HG02852 (cell line): Measurements from ENCODE around the gene TBC1D8.

Experiments used
- ATAC-seq: cut with Tn5 transposase; IDR thresholded peaks from one replicate; pipeline ENCODE4 v1.9.1; 2021; ENCODE audit warnings: mild to moderate bottlenecking, moderate library complexity; ENCODE audit not compliant: unreplicated experiment

The TBC1D8 gene

DNA sequence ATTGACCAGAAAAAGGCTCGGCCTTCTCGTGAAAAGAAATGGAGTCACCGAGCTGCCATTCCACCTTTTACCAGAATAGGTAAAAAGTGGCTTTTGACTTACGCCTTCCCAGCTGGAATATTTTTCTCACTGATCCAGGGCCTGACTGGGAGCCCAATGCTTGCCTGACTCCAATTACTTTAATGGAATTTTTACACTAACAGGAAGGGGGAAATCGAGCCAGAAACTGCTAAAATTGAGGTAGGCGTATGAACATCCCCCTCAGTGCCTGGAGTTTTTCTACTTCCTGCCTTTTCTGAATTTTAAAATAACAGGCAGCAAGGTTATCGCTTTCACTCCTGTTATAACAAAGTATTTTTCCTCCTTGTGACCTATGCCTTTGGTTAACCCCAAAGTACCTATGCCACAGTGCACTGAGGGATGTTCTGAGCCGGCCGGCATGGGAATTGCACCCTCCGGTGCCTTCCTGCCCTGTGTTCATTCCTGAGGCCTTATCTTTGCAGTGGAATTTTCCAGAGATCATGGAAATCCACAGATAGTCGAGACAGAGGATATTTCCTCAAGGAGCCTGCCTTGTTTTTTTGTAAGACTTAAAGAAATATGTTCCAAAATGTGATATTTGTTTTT lies 167.4 kb downstream of the TBC1D8 start:
- no peak for ATAC-seq

DNA sequence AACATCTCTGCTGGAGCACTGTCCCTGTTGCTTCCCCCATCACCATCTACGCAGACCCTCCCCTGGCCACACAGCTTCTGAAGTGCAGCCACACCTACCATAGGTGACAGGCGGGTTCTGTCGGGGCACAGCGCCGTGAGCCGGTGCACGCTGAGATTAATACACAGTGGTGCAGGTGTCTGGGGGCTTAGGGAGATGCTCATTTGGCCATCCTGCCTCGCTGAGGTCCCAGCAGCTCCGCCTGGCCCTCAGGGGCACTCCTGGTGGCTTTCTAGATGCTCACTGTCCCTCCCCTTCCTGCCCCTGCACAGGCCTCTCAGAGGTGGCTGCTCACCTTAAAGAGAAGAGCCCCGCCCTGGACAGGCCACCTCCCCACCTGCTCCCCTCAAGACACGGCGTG lies 168.0 kb downstream of the TBC1D8 start:
- no peak for ATAC-seq

DNA sequence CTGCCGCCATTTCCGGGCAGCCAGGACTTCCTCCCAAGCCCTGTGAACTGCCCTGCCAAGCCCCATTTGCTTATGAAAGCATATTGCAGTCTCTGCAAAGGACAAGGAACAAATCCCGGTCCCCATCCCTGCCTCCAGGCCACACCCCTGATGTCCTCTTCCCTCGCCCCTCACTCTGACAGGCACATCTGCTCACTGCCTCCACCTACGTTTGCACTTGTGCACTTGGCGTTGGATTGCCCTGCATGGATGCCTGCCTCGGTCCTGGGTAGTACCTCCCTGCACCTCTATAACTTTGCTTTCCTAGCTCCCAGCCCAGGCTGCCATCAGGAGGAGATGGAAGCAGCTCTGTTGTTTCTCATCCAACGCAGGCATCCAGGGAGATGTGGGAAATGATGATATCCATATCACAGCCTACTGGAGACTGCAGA lies 168.7 kb downstream of the TBC1D8 start:
- no peak for ATAC-seq

DNA sequence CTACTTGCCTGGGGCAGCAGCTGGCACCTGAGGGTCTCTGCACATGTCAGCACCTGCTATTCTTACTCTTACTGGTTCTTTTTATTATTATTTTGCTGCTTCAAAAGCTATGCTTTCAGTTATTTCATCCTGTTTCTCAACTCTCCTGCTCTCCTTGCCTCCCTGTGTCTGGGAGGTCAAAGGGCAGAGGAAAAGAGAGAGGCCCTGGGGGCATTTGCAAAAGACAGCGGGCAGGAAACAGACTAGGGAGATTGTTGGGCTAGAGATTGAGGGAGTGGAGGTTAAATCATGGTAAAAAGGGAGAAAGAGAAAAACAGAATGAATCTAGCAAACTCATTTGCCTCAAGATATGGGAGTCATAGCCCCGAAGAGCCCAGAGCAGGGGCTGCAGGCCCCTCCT lies 170.2 kb downstream of the TBC1D8 start:
- ATAC-seq = no peak

DNA sequence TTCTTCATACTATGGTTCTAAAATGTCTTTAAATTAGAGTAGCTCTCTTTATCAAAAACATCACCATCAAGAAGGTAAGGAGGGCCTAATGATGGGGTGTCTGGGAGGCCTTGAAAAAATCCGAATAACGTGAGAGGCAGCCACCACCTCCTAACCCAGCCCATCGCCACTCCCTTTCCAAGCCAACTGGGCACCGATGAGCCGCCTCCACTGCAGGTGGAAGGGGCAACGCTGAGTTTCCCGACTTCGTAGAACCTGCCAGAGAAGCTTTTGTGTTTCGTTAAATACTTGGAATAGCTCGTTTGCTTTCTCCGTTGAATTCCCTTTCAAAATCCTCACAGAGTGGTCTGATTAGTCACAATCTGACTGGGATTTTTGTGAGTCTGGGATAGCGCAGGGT lies 171.1 kb downstream of the TBC1D8 start:
- no peak for ATAC-seq

DNA sequence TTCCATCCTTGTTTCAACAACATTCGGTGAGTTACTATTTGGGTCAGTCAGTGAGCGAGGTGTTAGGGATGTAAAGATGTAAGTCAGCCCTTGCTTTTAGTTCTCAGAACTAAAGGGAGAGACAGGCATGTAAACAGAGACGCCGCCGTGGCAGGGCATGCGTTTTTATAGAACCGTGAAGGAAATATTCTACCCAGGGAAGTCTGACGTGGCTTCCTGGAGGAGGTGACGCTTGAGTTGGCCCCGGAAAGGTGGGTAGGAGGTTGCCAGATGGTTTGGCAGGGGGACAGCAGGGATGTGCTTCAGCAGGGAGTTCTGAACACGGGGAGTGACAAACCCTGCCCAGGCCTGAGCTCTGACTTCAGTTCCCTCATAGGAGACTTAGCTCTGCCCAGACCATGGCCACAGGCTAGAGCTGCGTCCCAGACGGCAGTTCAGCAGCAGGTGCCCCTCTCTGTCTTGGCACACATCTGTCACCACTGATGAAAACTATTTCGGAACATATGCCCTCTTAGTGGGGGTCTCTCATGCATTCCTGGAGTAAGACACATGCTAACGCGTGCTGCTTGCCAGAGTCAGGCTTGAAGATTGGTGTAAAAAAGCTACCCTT lies 172.5 kb downstream of the TBC1D8 start:
- ATAC-seq = no peak

DNA sequence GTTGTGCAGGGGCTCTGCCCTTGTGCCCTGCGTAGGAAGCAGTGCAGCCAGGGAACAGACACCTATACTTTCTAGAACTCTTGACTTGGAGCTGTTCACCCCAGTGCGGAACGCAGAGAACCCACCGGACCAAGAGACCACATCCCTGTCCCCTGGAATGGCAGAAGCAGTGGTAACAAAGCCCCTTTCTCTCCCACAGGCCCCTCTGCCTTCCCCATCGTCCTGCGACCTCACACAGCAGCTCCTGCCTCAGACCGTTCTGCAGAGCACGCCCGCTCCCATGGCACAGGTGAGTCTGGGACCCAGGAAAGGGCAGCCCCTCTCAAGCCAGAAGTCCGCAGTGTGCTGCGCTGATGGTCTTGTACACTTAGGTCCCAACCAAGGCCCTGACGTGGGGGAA lies 173.7 kb downstream of the TBC1D8 start:
- no peak for ATAC-seq

DNA sequence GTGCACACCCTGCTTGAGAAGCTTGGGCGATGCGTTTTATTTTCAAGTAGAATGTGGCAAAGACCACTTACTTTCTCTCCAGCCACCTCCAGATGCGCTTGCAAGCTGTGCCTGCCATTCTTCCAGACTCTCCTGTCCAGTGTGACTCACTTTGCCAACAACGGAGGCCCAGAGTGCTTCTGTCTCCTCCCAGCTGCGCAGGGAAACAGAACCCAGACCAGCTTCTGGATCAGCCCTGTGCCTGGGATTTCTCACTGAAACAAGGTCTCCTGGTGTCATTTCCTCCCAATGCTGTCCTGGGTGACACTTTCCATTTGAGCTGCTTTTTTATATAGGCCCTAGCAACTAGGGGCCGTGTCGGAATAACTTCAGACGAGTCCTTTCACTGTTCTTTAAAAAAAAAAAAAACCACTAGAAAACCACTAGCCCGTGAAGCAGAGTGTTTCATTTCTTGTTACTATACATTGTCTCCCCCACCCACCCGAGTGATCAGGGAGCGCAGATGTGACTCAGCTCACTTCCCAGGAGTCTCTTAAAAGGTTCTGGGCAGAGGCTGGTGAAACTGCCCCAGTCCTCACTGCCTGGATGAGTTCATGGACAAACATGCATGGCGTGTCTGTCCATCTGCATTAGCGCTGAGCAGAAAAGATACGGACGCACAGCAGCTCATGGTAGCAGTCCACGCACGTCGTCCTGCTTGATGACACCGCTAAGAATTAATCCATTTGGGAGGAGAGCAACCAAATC lies 174.4 kb downstream of the TBC1D8 start:
- ATAC-seq = peak; percentile 92

DNA sequence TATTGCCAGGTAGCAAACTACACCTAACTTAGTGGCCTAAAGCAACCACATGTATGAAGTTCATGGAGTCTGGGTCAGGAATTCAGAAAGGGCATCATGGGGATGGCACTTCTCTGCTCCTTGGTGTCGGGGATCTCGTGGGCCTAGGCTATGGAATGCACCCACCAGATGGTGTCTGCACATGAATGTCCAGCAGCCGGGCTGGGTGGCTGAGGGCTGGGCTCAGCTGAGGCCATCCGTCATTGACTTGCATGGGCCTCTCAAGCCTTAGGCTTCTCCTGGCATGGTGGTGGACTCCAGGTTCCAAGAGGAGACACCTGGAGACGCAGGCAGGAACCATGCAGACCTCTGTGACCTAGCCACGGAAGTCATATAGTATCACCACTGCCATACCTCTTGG lies 175.1 kb downstream of the TBC1D8 start:
- ATAC-seq = no peak

DNA sequence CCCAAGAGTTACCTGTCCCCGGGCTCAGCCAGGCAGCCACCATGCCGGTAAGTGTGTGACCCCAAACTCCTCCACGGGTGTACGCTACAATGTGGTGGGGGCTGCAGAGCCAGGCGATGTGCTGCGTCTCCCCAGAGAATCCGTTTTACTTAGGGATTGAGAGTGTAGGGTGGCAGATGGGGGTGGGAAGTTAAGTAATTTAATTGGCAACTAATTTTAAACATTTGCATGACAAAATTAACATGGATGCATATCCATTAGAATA lies 175.7 kb downstream of the TBC1D8 start:
- ATAC-seq = no peak

DNA sequence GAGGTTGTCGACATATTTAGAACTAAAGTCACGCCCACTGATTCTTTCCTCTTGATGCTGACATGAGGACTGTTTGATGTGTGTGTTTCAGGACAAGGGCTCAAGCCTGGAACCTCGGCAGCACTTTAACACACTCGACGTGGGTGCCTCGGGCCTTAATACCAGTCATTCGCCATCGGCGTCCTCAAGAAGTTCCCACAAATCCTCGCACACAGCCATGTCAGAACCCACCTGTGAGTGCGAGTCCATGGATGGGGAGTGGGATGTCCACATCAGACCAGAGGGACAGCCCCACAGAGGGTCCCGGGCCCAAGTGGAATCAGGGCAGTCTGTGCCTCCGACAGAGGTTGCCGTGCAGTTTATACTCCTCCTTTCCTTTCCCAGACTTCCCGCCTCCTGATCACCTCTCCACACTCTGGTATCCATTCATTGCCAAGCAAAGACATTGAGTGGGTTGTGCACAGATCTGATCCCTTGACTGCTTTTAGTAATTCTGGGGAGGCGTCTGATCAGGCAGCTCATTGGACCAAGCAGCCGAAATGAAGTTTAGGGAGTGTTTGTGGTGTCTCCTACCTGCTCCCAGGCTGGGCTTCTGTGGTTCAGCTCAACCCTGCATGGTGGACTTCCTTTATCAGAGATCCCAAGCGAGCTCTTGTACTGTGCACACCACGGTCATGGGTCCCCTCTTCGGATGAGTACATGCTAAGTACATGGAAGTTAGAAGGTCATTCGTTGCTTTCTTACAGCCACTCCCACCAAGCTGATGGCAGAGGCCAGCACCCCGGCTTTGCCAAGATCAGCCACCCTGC lies 176.3 kb downstream of the TBC1D8 start:
- ATAC-seq = no peak

DNA sequence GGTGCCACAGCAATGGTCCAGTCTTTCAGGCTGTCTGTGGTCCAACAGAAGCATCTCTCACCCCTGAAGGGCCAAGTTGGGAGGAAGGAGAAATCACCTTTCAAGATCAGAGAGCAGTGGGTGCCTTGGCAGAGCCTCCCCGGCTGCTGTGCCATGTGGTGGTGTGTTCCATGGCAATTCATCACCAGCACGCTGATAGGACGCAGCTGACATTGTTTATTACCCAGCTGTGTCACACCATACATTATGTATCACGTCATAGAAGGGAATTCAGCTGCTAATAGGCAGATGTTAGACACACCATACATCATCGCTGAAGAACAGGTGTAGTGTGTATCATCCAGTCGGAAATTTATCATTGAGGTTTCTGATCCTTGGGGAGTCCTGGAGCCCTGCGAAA lies 178.7 kb downstream of the TBC1D8 start:
- ATAC-seq = no peak

DNA sequence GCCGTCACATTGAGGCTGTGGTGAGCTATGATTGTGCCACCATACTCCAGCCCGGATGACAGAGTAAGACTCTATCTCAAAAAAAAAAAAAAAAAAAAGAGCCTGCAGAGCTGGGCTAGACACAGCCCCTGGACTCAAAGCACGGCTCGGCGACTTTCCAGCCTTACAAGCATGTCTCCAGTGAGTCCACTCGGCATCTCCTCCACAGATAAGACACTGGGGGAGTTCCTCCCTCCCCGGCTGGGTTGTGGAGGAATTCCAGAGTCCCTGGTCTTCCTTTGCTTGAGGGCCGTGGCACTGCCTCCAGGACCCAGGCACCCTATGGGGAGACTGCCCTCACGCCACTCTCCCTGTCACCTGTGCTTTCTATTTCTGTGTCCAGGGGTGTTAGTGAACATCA lies 180.0 kb downstream of the TBC1D8 start:
- ATAC-seq = no peak

DNA sequence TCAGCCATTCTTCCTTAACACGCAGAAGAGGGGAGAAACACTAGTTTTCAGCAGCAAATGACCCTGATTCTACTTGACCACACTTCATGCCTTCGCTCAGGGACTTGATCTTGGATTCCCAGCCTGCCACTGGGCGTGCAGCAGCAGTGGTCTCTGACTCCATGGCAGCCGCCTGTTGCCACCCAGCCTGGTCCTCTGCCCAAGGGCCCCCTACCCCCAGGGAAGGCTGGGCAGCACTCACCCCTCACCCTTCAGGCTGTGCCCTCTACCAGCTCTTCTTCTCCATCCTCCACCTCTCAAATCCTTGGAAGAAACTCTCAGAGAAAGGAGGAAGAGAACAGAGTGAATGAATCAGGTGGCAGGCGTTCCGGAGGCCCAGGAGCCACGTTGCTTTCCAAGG lies 181.2 kb downstream of the TBC1D8 start:
- no peak for ATAC-seq

DNA sequence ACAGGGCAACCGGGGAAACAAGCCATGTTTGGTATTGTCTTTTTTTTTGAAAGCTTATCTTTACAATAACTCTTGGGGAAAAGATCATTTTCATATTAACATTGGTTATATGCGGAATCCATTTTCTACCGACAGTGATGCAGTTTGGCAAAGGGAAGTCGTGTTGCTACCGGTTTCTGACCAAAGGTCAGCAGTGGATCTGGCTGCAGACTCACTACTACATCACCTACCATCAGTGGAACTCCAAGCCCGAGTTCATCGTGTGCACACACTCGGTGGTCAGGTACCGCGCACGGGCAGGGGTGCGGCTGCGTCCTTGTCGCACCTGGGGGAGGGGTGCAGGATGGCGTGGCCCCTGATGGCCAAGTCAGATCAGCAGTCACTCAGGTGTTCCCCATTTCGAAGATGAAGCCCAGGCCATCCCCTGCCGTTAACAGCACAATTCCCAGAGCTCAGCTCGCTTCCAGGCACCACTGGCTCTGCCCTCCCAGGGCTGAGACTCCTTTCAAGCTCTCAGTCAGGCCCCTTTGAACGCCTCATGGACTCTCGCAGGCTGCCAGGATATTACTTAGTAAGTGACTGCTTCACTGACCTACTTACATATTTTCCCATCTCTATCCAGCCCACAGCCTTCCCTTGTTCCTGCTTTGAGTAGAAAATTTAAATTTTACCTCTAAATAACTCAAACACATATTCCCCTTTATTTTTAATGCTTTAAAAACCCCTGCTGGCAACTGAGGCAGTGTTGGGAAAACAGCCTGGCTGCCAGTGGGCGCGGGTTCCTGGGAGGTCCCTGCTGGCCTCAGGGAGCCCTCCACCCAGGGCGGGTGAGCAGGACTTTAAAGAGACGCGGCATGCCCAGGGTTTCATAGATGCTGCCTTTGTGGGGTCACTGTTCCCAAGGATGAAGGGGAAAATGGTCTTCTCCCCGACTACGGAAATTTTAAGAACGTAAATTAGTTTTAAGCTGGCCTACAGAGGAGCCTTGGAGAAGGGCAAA lies 182.7 kb downstream of the TBC1D8 start:
- ATAC-seq = no peak

DNA sequence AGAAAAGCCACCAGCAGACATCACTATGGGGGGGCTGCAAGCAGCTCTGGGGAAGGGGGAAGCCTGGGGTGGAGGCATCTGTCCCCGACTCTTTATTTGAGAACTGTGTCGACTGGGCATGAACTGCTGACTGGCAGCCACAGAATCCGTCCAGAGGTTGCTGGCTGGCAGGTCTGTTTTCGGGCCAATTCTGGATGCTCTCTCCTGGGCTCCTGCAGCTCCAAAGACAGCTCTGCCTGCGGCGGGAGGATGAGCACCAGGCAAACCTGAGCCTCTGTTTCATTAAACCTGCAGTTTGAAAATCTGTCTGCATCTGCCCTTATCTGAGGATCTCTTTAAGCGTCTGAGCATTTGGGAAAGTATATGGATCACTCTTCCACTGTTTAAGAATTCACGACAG lies 183.5 kb downstream of the TBC1D8 start:
- ATAC-seq = no peak

DNA sequence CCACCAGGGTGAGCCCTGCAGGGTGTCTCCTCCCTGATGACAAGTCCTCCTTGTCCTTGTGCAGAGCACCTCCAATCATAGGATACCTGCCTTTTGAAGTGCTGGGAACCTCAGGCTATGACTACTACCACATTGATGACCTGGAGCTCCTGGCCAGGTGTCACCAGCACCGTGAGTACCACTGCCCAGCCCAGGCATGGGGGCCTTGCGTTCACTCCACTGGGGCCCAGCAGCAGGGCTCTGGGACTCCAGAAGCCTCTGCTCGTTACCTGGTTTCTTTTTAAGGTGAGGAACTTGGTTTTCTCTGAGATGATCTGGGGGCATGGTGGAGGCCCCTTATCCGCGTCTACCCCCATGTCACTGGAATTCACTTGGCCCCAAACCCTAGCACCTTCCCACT lies 185.6 kb downstream of the TBC1D8 start:
- ATAC-seq = no peak

DNA sequence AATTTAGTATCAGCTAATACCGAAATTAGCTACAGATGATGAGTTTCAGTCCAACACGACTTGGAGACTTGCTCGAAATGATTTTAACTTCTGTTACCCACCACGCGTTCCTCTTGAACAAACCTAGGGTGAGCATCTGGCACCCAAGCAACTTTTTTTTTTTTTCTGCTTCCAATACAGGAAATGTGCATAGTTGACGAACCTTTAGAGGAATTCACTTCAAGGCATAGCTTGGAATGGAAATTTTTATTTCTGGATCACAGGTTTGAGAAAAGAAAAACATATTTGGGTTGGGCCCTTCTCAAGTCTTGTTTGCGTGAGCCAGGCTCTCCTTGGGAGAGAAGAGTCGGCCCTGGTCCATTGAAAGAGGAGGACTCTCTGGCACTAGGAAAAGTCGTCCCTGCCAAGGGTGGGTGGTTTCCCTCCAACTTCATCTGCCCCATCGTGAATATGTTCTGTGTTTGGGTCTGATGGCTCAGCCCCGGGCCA lies 186.5 kb downstream of the TBC1D8 start:
- no peak for ATAC-seq

DNA sequence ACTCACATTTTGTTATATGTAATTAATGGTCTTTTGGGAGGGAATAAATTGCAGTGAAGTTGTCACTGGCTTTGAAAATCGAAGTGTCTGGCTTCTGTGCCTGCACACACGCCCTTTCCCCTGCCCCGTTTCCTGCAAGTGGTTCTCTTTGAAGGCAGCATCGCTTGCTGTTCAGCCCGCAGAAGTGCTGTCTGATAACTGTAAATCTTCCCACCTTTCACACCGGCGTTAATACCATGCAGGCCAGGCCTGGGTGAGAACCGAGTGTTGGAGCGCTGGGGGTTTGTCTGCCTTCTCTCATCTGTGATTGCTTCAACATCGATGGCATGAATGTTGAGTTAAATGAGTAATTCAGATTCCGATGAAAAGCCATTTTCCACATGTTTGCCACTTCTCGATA lies 187.0 kb downstream of the TBC1D8 start:
- ATAC-seq = no peak

DNA sequence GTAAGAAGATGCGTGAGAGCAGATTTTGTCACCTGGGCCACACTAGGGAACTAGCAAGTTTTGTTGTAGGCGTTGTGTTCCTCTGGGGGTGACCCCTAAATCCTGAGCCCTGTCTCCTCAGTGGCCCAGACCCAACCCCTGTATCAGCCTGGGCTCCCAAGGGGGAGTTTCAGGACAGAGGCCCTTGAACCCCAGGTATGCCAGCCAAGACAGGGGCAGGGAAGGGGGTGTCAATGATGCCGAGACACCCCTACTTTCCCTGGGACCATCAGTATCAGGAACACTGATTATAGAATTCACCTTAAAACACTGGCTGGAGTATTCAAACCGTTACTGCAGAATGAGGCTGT lies 188.2 kb downstream of the TBC1D8 start:
- ATAC-seq = no peak
